Endothelial cell of umbilical vein (primary cell): ENCODE measurements around the gene UBTD2. TPM values are rescaled to one million over a fixed set of nuclear protein-coding genes. Genes with fewer than 3 reads are reported as not detected.

Experiments
- BruUV-seq: library from RNA; stranded (reverse); fragments of 400-500 nt; replicated peaks from 2 replicates; lab custom pipeline; 2021; lab: Mats Ljungman, UMichigan
- CTCF ChIA-PET: fragments of 300-600, 350-600 bp; sonication (Branson Sonifier 250); formaldehyde crosslinking; loops from one replicate; lab custom pipeline; 2021; ENCODE audit warnings: antibody characterized with exemption, inconsistent platforms; lab: Charles Lee
- POLR2A ChIA-PET: fragments of 300-600, 350-600 bp; sonication (Branson Sonifier 250); formaldehyde crosslinking; loops from one replicate; lab custom pipeline; 2021; ENCODE audit warnings: antibody characterized with exemption, inconsistent platforms; lab: Charles Lee
- DNase-seq: peaks from one replicate; pipeline ENCODE4 v3.0.0-alpha.2; 2011; ENCODE audit warnings: low read depth, low spot score
- FAIRE-seq: peaks from 2 replicates; lab custom pipeline; 2011; peaks lifted over from hg19 to GRCh38; lab: Jason Lieb, UNC
- H2AFZ ChIP-seq: 2 replicates; pipeline ENCODE4 v1.6.0; 2012; ENCODE audit warnings: low read depth, low read length, control low read depth, inconsistent platforms
- H3K27ac ChIP-seq: 2 replicates; pipeline ENCODE4 v1.5.1; 2011; ENCODE audit warnings: low read depth, mild to moderate bottlenecking, control low read depth, low read length, moderate library complexity; ENCODE audit not compliant: insufficient read depth
- H3K27me3 ChIP-seq, 2 experiments: 2 replicates each; pipeline versions ENCODE4 v1.6.0 to v1.6.1; 2011; ENCODE audit warnings: low read length in 2 of 2, mixed read lengths in 1 of 2; ENCODE audit not compliant: control insufficient read depth in 2 of 2, insufficient read depth in 2 of 2
- H3K36me3 ChIP-seq, 2 experiments: 2 replicates in 1 of 2; 3 replicates in 1 of 2; pipeline ENCODE4 v1.5.1; 2011; ENCODE audit warnings: low read length in 2 of 2, mild to moderate bottlenecking in 1 of 2, moderate library complexity in 1 of 2; ENCODE audit not compliant: control insufficient read depth in 2 of 2, insufficient read depth in 2 of 2; ENCODE audit errors: extremely low read depth in 1 of 2
- H3K4me1 ChIP-seq: 3 replicates; pipeline ENCODE4 v1.5.1; 2011; ENCODE audit warnings: mild to moderate bottlenecking, low read length; ENCODE audit not compliant: control insufficient read depth, insufficient read depth; ENCODE audit errors: extremely low read depth
- H3K4me2 ChIP-seq: 2 replicates; pipeline ENCODE4 v1.6.1; 2011; ENCODE audit warnings: low read length, control low read depth, mixed read lengths; ENCODE audit not compliant: insufficient read depth
- H3K4me3 ChIP-seq, 3 experiments: fragments of 200-600 bp in 1 of 3; sonication (generic), shearing (Covaris generic) in 1 of 3; replicated peaks in 1 of 3; 2 replicates each; pipeline ENCODE4 v1.5.1; 2011 to 2016; ENCODE audit warnings: control low read depth in 3 of 3, low read length in 3 of 3, mild to moderate bottlenecking in 2 of 3, inconsistent platforms in 1 of 3, low read depth in 1 of 3, moderate library complexity in 1 of 3; ENCODE audit not compliant: insufficient read depth in 1 of 3
- H3K79me2 ChIP-seq: 2 replicates; pipeline ENCODE4 v1.6.0; 2012; ENCODE audit warnings: low read length, inconsistent platforms; ENCODE audit not compliant: control insufficient read depth, insufficient read depth
- H3K9ac ChIP-seq: replicated peaks from 2 replicates; pipeline ENCODE3; 2011; ENCODE audit warnings: low read length, control low read depth; ENCODE audit not compliant: insufficient read depth; ENCODE audit errors: extremely low read depth
- H3K9me1 ChIP-seq: replicated peaks from 3 replicates; pipeline ENCODE4 v1.6.0; 2011; ENCODE audit warnings: mild to moderate bottlenecking, low read length; ENCODE audit not compliant: control insufficient read depth, insufficient read depth; ENCODE audit errors: extremely low read depth
- H3K9me3 ChIP-seq: replicated peaks from 2 replicates; pipeline ENCODE4 v1.5.1; 2012; ENCODE audit warnings: low read length, inconsistent platforms; ENCODE audit not compliant: control insufficient read depth, insufficient read depth
- H4K20me1 ChIP-seq: replicated peaks from 2 replicates; pipeline ENCODE3; 2011; ENCODE audit warnings: mild to moderate bottlenecking, low read length; ENCODE audit not compliant: control insufficient read depth, insufficient read depth; ENCODE audit errors: extremely low read depth
- CTCF ChIP-seq, 2 donors: IDR thresholded peaks; 1 replicate in 1 of 2; 2 replicates in 1 of 2; pipeline ENCODE4 v1.5.1; 2011; ENCODE audit warnings: low read length in 2 of 2, mild to moderate bottlenecking in 2 of 2, moderate library complexity in 2 of 2, control low read depth in 1 of 2, inconsistent platforms in 1 of 2, low read depth in 1 of 2; ENCODE audit not compliant: insufficient read depth in 1 of 2; ENCODE audit errors: extremely low read depth in 1 of 2
- EZH2 ChIP-seq: IDR thresholded peaks from 2 replicates; pipeline ENCODE4 v1.6.1; 2012; ENCODE audit warnings: borderline replicate concordance, low read depth, mild to moderate bottlenecking, moderate library complexity, low read length, inconsistent platforms; ENCODE audit not compliant: severe bottlenecking
- FOS ChIP-seq: IDR thresholded peaks from 2 replicates; pipeline ENCODE4 v1.6.1; 2011; ENCODE audit warnings: mild to moderate bottlenecking, low read length, moderate library complexity, borderline replicate concordance; ENCODE audit not compliant: insufficient read depth
- GATA2 ChIP-seq: IDR thresholded peaks from 2 replicates; pipeline ENCODE4 v1.7.0; 2011; ENCODE audit warnings: low read depth, mild to moderate bottlenecking, moderate library complexity, mixed read lengths, low read length; ENCODE audit not compliant: insufficient read length, insufficient read depth
- JUN ChIP-seq: IDR thresholded peaks from 2 replicates; pipeline ENCODE4 v1.6.1; 2011; ENCODE audit warnings: borderline replicate concordance, low read depth; ENCODE audit not compliant: insufficient read length, insufficient read depth
- MAX ChIP-seq: IDR thresholded peaks from 2 replicates; pipeline ENCODE4 v1.6.1; 2011; ENCODE audit not compliant: insufficient read depth, insufficient read length
- MYC ChIP-seq: IDR thresholded peaks from one replicate; pipeline ENCODE4 v1.6.1; 2011; ENCODE audit warnings: mild to moderate bottlenecking, low read depth, low read length
- POLR2A ChIP-seq: IDR thresholded peaks from 2 replicates; pipeline ENCODE4 v1.6.1; 2012; ENCODE audit warnings: low read depth, mild to moderate bottlenecking, control low read depth, low read length
- POLR2AphosphoS5 ChIP-seq: IDR thresholded peaks from 2 replicates; pipeline ENCODE4 v1.6.1; 2012; ENCODE audit warnings: low read depth, mild to moderate bottlenecking, control low read depth, low read length, moderate library complexity; ENCODE audit not compliant: insufficient read depth
- dilution Hi-C: fragments of 300-500 bp; cut with MboI; formaldehyde crosslinking; loops from one replicate; pipeline ENCODE4 v1.15.0; 2019; ENCODE audit warnings: low sequenced_read_pairs; ENCODE audit not compliant: extremely low pct_ligation_motif_present
- intact Hi-C: fragments of 100-400 bp; cut with micrococcal nuclease; formaldehyde crosslinking; loops from one replicate; pipeline ENCODE4 v1.10.0; 2022
- polyA plus RNA-seq, 4 experiments: library from polyadenylated mRNA; depleted of rRNA in 3 of 4; stranded (reverse) in 3 of 4; unstranded in 1 of 4; fragments of >200 nt; gene quantifications; 2 replicates each; pipeline versions ENCODE4 v1.2.1 to v1.2.3, GENCODE V29; 2011 to 2012; ENCODE audit warnings: missing spikeins in 1 of 4
- total RNA-seq: library from RNA; stranded (reverse); gene quantifications from 2 replicates; pipeline ENCODE4 v1.2.3, GENCODE V29; 2021

The UBTD2 gene
- total and polyA plus RNA-seq, 2 donors (not counting 3 experiments of a cell fraction or from before 2014, with no cell fraction given), result 10.1 to 22.6 TPM

- H4K20me1 ChIP-seq, result no peaks in the 10 kb centered on the region
- intact Hi-C loops, result no loop called here
- H3K9me1 ChIP-seq, result no peaks in the 10 kb centered on the region
- no peak overlapping the region for H3K4me2 ChIP-seq
- H3K9ac ChIP-seq, result no peak overlapping the region
- no peak overlapping the region for H3K4me3 ChIP-seq
- H2AFZ ChIP-seq, result no peak overlapping the region
- H3K27me3 ChIP-seq, result no peaks in the 10 kb centered on the region
- no peaks in the 10 kb centered on the region for H3K36me3 ChIP-seq
- no peak for FAIRE-seq
- ChIA-PET CTCF (interaction anchor here (0.6 to 0.8 kb wide), 2 partner anchors 9 to 20 kb away, joined by 3 read pairs; no protein-coding TSS in a partner anchor), POLR2A (no interaction called here)
- H3K27ac ChIP-seq, result no peak overlapping the region
- dilution Hi-C loops, result no loop called here
- no peaks in the 10 kb centered on the region for H3K9me3 ChIP-seq
- TF ChIP-seq POLR2AphosphoS5, result no peak
- TF ChIP-seq JUN, result no peak
- no peak for TF ChIP-seq CTCF (IDR thresholded peaks at IDR 0.05; ENCODE audit: extremely low read depth in 1 of 2, insufficient read depth in 1 of 2, low read depth in 1 of 2, low read length in 2 of 2)
- no peak for TF ChIP-seq EZH2
- no peak for TF ChIP-seq MYC
- TF ChIP-seq GATA2, result no peak
- TF ChIP-seq MAX, result no peak
- no peak for TF ChIP-seq FOS
- TF ChIP-seq POLR2A, result no peak
- no peaks in the 10 kb centered on the region for H3K4me1 ChIP-seq
- no TSS peak for BruUV-seq
- no peak for DNase-seq
- no peaks in the 10 kb centered on the region for H3K79me2 ChIP-seq
Observed at GRCh38 chr5:172169216-172169615, 114.3 kb downstream of the UBTD2 start.
